Uterus (tissue), 4 donors: Measurements from ENCODE around the gene RFX4. TPM values are rescaled to one million over a fixed set of nuclear protein-coding genes. Genes with fewer than 3 reads are reported as not detected.

Experiments used
- DNase-seq, 2 donors: peaks; one replicate each; pipeline ENCODE4 v3.0.0-alpha.2; 2019 to 2020
- H3K27ac ChIP-seq, 2 donors: fragments of 200-600 bp; sonication (generic); 1 replicate in 1 of 2; 2 replicates in 1 of 2; pipeline ENCODE4 v1.5.1; 2016 to 2018
- H3K27me3 ChIP-seq, 2 donors: fragments of 200-600 bp; sonication (generic); one replicate each; pipeline ENCODE4 v1.5.1; 2018 to 2019; ENCODE audit warnings: control low read depth in 1 of 2
- H3K36me3 ChIP-seq, 2 donors: fragments of 200-600 bp; sonication (generic); one replicate each; pipeline ENCODE4 v1.5.1; 2019; ENCODE audit warnings: control low read depth in 1 of 2
- H3K4me1 ChIP-seq, 2 donors: fragments of 200-600 bp; sonication (generic); one replicate each; pipeline ENCODE4 v1.5.1; 2018 to 2019; ENCODE audit warnings: control low read depth in 1 of 2
- H3K4me3 ChIP-seq, 2 donors: fragments of 200-600 bp; sonication (generic); 1 replicate in 1 of 2; 2 replicates in 1 of 2; pipeline ENCODE4 v1.5.1; 2018 to 2019; ENCODE audit warnings: mild to moderate bottlenecking in 1 of 2
- H3K9me3 ChIP-seq, 2 donors: fragments of 200-600 bp; sonication (generic); one replicate each; pipeline ENCODE4 v1.5.1; 2019; ENCODE audit warnings: control low read depth in 1 of 2
- POLR2A ChIP-seq, 2 donors: fragments of 450-650 bp; IDR thresholded peaks; one replicate each; pipeline ENCODE4 v1.6.1; 2016; ENCODE audit warnings: antibody characterized with exemption in 2 of 2, mild to moderate bottlenecking in 1 of 2, moderate library complexity in 1 of 2
- intact Hi-C: fragments of 100-400 bp; cut with DNase I; formaldehyde crosslinking; loops from one replicate; pipeline ENCODE4 v1.15.1; 2023; ENCODE audit warnings: low total_unique reads
- total RNA-seq, 4 donors: library from RNA; depleted of rRNA in 3 of 4; stranded (reverse); fragments of >200 nt in 3 of 4; gene quantifications; one replicate each; pipeline versions ENCODE4 v1.1.0 to v1.2.4, GENCODE V29; 2014 to 2023
- TF ChIP-seq, protein P1 (sequence below), 4 experiments: fragments of 200-600 bp in 2 of 4; fragments of 450-650 bp in 2 of 4; sonication (generic) in 2 of 4; IDR thresholded peaks; one replicate each; pipeline ENCODE4 v1.5.1; 2016 to 2019; ENCODE audit warnings: antibody characterized with exemption in 4 of 4, mild to moderate bottlenecking in 2 of 4, moderate library complexity in 1 of 4
- donor health status: DM: yes; HTN: yes; CAD: no.

The RFX4 gene
- not detected for total RNA-seq

DNA sequence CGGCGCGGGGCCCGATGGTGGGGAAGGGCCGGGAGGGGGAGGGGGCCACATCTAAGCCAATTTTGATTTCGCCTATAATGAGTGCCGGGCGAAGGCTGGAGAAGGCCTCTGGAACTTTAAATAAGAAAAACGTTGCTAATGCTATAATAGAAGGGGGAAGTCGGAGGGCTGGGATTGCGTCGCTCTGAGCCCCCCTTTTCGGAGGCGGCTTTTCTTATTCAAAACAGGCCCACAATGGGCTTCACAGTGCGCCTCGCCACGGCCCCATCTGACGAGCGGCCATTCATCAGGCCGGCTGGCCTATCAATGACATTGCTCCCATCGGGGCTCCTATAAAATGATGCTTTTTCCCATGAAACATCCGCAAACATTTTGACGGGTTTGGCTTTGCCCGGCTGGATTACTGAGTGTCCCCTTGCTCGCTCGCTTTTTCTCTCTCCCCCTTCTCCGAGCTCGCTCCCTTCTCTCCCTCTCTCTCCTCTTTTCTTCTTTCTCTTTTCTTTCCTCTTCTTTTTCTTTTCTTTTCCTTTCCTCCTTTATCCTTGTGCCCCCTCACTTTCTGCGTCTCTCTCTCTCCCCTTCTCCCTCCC is at the start of gene RFX4:
TSS of gene RFX4 (plus strand) at position 364 of the 590 bp plus-strand sequence. CDS start 317 bp downstream, outside the sequence.
- DNase-seq, result no peak
- Histone ChIP-seq H3K27me3 (peaks cover 0 to 75% of the 10 kb centered on the region in 2 donors), H3K9me3 (no peaks in the 10 kb centered on the region), H3K36me3 (no peaks in the 10 kb centered on the region), H3K27ac (no peak within 1 kb of the TSS), H3K4me3 (no peak within 1 kb of the TSS), H3K4me1 (peaks cover 0 to 44% of the 10 kb centered on the region in 2 donors)
- TF ChIP-seq, protein P1, sequence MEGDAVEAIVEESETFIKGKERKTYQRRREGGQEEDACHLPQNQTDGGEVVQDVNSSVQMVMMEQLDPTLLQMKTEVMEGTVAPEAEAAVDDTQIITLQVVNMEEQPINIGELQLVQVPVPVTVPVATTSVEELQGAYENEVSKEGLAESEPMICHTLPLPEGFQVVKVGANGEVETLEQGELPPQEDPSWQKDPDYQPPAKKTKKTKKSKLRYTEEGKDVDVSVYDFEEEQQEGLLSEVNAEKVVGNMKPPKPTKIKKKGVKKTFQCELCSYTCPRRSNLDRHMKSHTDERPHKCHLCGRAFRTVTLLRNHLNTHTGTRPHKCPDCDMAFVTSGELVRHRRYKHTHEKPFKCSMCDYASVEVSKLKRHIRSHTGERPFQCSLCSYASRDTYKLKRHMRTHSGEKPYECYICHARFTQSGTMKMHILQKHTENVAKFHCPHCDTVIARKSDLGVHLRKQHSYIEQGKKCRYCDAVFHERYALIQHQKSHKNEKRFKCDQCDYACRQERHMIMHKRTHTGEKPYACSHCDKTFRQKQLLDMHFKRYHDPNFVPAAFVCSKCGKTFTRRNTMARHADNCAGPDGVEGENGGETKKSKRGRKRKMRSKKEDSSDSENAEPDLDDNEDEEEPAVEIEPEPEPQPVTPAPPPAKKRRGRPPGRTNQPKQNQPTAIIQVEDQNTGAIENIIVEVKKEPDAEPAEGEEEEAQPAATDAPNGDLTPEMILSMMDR (IDR thresholded peaks at IDR 0.05), result no peak
- no peak for TF ChIP-seq POLR2A (IDR thresholded peaks at IDR 0.05)
- intact Hi-C loops, result no loop called here

DNA sequence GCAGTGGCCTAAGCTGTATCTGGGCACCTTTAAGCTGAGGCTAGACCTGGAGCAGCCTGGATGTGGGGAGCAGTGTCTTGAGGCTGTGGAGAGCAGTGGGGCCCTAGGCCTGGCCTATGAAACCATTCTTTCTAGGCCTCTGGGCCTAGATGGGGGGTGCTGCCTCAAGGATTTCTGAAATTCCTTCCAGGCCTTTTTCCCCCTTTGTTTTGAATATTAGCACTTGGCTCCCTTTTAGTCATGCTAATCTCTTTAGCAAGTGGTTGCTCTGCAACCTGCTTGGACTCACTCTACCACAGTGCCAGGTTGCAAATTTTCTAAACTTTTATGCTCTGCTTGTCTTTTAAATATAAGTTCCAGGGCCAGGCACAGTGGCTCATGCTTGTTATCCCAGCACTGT is 41.6 kb upstream of the RFX4 start:
- DNase-seq, result no peak
- H3K36me3 ChIP-seq, result no peaks in the 10 kb centered on the region
- H3K9me3 ChIP-seq, result no peaks in the 10 kb centered on the region
- no peaks in the 10 kb centered on the region for H3K4me1 ChIP-seq
- H3K27ac ChIP-seq, result no peak overlapping the region
- intact Hi-C loops, result no loop called here
- no peaks in the 10 kb centered on the region for H3K27me3 ChIP-seq
- TF ChIP-seq, protein P1 (IDR thresholded peaks at IDR 0.05), result no peak
- no peak for TF ChIP-seq POLR2A (IDR thresholded peaks at IDR 0.05)
- no peak overlapping the region for H3K4me3 ChIP-seq

- no peak for DNase-seq
These were observed 31.4 kb upstream of the RFX4 start for GRCh38 chr12:106551410-106551809.

GRCh38 chr12:106552228-106552627 is 30.6 kb upstream of the RFX4 start:
- Histone ChIP-seq H3K4me3 (no peak overlapping the region), H3K27ac (no peak overlapping the region), H3K4me1 (no peaks in the 10 kb centered on the region), H3K9me3 (no peaks in the 10 kb centered on the region), H3K36me3 (no peaks in the 10 kb centered on the region), H3K27me3 (no peaks in the 10 kb centered on the region)
- intact Hi-C loops, result no loop called here
- DNase-seq, result no peak
- TF ChIP-seq, protein P1 (IDR thresholded peaks at IDR 0.05), result no peak
- TF ChIP-seq POLR2A (IDR thresholded peaks at IDR 0.05), result no peak

More at GRCh38 chr12:106551410-106551809, 31.4 kb upstream of the RFX4 start:
- Histone ChIP-seq H3K4me3 (no peak overlapping the region), H3K4me1 (no peaks in the 10 kb centered on the region), H3K9me3 (no peaks in the 10 kb centered on the region), H3K27me3 (no peaks in the 10 kb centered on the region), H3K27ac (no peak overlapping the region), H3K36me3 (no peaks in the 10 kb centered on the region)
- TF ChIP-seq, protein P1 (IDR thresholded peaks at IDR 0.05), result no peak
- TF ChIP-seq POLR2A (IDR thresholded peaks at IDR 0.05), result no peak
- intact Hi-C loops, result no loop called here

GRCh38 chr12:106564678-106565329 is 18.0 kb upstream of the RFX4 start:
- no peaks in the 10 kb centered on the region for H3K9me3 ChIP-seq
- no peak for DNase-seq
- TF ChIP-seq POLR2A (IDR thresholded peaks at IDR 0.05), result no peak
- TF ChIP-seq, protein P1 (IDR thresholded peaks at IDR 0.05), result no peak
- intact Hi-C loops, result no loop called here
- H3K4me1 ChIP-seq, result no peaks in the 10 kb centered on the region
- no peaks in the 10 kb centered on the region for H3K27me3 ChIP-seq
- no peaks in the 10 kb centered on the region for H3K36me3 ChIP-seq
- no peak overlapping the region for H3K27ac ChIP-seq
- H3K4me3 ChIP-seq, result no peak overlapping the region
